ENCODE data around the gene STRA6.
A peak's percentile ranks its signal among the peaks of the same experiment; 100 is the strongest.

STRA6 gene, protein sequence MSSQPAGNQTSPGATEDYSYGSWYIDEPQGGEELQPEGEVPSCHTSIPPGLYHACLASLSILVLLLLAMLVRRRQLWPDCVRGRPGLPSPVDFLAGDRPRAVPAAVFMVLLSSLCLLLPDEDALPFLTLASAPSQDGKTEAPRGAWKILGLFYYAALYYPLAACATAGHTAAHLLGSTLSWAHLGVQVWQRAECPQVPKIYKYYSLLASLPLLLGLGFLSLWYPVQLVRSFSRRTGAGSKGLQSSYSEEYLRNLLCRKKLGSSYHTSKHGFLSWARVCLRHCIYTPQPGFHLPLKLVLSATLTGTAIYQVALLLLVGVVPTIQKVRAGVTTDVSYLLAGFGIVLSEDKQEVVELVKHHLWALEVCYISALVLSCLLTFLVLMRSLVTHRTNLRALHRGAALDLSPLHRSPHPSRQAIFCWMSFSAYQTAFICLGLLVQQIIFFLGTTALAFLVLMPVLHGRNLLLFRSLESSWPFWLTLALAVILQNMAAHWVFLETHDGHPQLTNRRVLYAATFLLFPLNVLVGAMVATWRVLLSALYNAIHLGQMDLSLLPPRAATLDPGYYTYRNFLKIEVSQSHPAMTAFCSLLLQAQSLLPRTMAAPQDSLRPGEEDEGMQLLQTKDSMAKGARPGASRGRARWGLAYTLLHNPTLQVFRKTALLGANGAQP

DNA sequence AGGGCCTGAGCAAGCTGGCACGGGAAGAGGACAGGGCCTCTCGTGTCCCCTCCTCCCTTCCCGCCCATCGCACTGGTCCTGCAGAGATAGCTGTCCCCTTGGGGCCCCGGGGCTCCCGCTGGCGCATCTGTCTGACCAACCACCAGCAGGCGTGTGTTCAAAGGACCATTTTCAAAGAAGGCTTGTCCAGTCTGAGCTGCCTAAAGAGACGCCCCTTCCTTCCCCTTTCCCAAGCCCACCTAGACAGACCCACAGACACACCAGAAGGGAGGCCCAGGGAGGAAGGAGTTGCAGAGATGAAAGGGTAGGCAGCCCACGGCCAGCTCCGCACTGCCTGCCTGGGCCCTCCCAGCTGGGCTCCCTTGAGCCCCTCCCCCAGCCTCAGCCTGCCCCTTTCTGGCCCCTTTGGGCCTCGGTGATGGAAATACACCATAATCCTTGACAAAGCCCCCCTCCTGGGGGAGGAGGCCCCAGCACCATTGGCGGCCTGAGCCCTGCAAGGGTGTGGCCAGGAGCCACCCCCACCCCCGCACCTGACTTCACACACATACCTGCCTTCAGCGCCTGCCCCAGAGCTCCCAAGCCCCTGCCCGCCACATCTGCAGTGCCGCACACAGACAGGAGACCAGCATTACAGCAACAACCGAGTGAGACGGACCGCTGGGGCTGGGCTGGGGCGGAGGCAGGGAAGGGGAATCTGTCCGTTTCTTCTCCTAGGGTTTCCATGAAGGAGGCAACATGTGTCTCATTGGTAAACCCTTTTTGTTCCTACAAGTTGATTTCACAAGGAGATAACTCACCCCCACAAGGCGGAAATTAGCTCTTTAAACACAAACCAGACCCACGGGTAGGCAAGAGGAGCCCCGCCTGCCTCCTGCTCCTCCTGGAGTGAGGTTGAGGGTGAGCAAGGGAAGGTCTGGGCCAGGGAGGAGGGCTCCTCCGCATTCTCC, at the start of gene STRA6:
STRA6 (minus strand) TSS at position 336 of the 950 bp plus-strand sequence. CDS start 520 bp downstream, outside the sequence.
- Histone ChIP-seq H3K4me3 (ENCODE audit: severe bottlenecking) (no peak within 1 kb of the TSS), H3K9me3 (ENCODE audit: severe bottlenecking) (no peaks in the 10 kb centered on the region), H3K27me3 (ENCODE audit: insufficient read depth, poor library complexity, severe bottlenecking) (no peaks in the 10 kb centered on the region), H3K36me3 (ENCODE audit: low read depth) (no peaks in the 10 kb centered on the region), H3K4me1 (ENCODE audit: insufficient read depth, poor library complexity, severe bottlenecking) (peaks cover 39% of the 10 kb centered on the region), H3K27ac (ENCODE audit: poor library complexity, severe bottlenecking) (peak within 1 kb of the TSS; percentile 46)
- ATAC-seq (ENCODE audit: low read depth) (no peak), DNase-seq (ENCODE audit: low spot score) (no peak)
- TF ChIP-seq, protein P1, sequence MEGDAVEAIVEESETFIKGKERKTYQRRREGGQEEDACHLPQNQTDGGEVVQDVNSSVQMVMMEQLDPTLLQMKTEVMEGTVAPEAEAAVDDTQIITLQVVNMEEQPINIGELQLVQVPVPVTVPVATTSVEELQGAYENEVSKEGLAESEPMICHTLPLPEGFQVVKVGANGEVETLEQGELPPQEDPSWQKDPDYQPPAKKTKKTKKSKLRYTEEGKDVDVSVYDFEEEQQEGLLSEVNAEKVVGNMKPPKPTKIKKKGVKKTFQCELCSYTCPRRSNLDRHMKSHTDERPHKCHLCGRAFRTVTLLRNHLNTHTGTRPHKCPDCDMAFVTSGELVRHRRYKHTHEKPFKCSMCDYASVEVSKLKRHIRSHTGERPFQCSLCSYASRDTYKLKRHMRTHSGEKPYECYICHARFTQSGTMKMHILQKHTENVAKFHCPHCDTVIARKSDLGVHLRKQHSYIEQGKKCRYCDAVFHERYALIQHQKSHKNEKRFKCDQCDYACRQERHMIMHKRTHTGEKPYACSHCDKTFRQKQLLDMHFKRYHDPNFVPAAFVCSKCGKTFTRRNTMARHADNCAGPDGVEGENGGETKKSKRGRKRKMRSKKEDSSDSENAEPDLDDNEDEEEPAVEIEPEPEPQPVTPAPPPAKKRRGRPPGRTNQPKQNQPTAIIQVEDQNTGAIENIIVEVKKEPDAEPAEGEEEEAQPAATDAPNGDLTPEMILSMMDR (IDR thresholded peaks at IDR 0.05; ENCODE audit: poor library complexity, severe bottlenecking), result no peak

DNA sequence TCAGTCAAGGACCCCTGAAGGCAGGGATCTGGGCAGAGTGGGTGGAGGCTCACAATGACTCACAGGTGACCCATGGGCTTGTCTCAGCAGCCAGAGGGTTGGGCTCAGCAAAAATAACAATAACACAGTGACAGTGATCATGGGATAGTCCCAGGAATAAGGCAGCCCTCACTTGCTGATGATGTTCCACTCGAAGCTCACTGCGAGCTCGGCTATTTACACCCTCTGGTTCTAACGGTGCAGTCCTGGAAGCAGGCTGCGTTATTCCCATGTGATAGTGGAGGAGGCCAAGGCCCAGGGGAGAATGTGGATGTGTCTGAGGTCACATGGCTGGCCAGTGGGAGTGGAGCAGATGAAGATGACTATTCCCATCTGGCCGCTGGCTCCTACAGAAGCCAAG, 49.7 kb upstream of the STRA6 start:
- no peak for DNase-seq (ENCODE audit: low spot score)
- TF ChIP-seq, protein P1 (IDR thresholded peaks at IDR 0.05; ENCODE audit: poor library complexity, severe bottlenecking), result no peak
- no peaks in the 10 kb centered on the region for H3K27me3 ChIP-seq (ENCODE audit: insufficient read depth, poor library complexity, severe bottlenecking)
- peak; percentile 7; the same call in 1 of the 3 replicates for ATAC-seq (ENCODE audit: low read depth)
- no peaks in the 10 kb centered on the region for H3K36me3 ChIP-seq (ENCODE audit: low read depth)
- no peak overlapping the region for H3K27ac ChIP-seq (ENCODE audit: poor library complexity, severe bottlenecking)
- no peaks in the 10 kb centered on the region for H3K9me3 ChIP-seq (ENCODE audit: severe bottlenecking)
- no peak overlapping the region for H3K4me3 ChIP-seq (ENCODE audit: severe bottlenecking)
- H3K4me1 ChIP-seq (ENCODE audit: insufficient read depth, poor library complexity, severe bottlenecking), result no peaks in the 10 kb centered on the region

DNA sequence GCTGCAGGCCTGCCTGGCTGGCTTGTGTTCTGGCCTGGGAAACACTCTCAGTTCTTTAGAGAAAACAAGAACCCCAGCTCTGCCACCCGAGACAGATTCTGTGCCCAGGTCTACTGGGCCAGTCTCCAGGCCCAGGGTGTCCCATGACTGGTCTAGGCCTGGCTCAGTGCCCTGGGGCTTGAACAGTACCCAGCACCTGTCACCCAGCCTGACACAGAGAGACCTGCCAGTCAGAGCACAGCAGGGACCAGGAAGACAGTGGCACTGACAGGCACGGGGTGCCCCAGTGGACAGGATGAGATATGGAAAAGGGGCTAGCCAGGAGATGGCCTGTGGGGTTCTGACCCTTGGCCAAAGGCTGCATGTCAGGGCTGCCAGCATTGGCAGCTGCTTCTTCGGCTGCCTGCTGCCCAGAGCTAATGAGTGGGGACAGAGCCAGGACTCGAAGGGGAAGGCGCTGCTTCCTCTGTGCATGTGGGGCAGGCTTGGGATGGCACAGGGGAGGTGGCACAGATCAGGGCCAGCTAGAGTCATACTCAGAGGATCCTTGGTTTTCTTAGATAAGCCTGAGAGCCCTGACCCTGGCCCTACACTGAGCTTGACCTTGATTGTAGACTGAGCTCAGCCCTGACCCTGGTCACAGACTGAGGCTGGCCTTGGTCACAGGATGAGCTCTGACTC, 48.7 kb upstream of the STRA6 start:
- Histone ChIP-seq H3K4me3 (ENCODE audit: severe bottlenecking) (no peak overlapping the region), H3K4me1 (ENCODE audit: insufficient read depth, poor library complexity, severe bottlenecking) (no peaks in the 10 kb centered on the region), H3K36me3 (ENCODE audit: low read depth) (no peaks in the 10 kb centered on the region), H3K27ac (ENCODE audit: poor library complexity, severe bottlenecking) (no peak overlapping the region), H3K9me3 (ENCODE audit: severe bottlenecking) (no peaks in the 10 kb centered on the region), H3K27me3 (ENCODE audit: insufficient read depth, poor library complexity, severe bottlenecking) (no peaks in the 10 kb centered on the region)
- TF ChIP-seq, protein P1 (IDR thresholded peaks at IDR 0.05; ENCODE audit: poor library complexity, severe bottlenecking), result no peak
- DNase-seq (ENCODE audit: low spot score) (no peak), ATAC-seq (ENCODE audit: low read depth) (peak; percentile 26)

DNA sequence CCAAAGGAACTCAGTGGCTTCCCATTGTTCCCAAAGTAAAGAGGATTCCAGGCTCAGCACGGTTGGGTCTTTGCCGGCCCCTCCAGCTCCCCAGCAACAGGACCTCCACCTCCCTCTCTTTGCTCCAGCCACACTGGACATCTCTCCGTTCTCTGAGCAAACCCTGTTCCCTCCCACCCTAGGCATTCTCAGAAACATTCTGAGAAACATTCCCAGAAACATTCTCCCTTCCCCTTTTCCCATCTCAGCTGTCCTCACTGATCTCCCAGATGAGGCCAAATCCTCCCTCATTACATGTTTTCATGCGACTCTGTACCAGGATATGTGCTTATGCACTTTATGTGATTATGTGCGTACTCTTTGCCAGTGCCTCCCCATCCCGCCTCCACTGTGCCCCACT, 47.7 kb upstream of the STRA6 start:
- no peaks in the 10 kb centered on the region for H3K27me3 ChIP-seq (ENCODE audit: insufficient read depth, poor library complexity, severe bottlenecking)
- H3K36me3 ChIP-seq (ENCODE audit: low read depth), result no peaks in the 10 kb centered on the region
- H3K9me3 ChIP-seq (ENCODE audit: severe bottlenecking), result no peaks in the 10 kb centered on the region
- TF ChIP-seq, protein P1 (IDR thresholded peaks at IDR 0.05; ENCODE audit: poor library complexity, severe bottlenecking), result no peak
- ATAC-seq (ENCODE audit: low read depth), result no peak
- no peak overlapping the region for H3K27ac ChIP-seq (ENCODE audit: poor library complexity, severe bottlenecking)
- H3K4me1 ChIP-seq (ENCODE audit: insufficient read depth, poor library complexity, severe bottlenecking), result no peaks in the 10 kb centered on the region
- DNase-seq (ENCODE audit: low spot score), result no peak
- H3K4me3 ChIP-seq (ENCODE audit: severe bottlenecking), result no peak overlapping the region

All from RWPE2 (cell line).